ENCODE data around the gene NOTUM.

- TF ChIP-seq CTCF (IDR thresholded peaks at IDR 0.05 in 4 of 5, conservative IDR thresholded peaks at IDR 0.05 in 1 of 5) (no peak), POLR2A (IDR thresholded peaks at IDR 0.05) (no peak)
Observed at GRCh38 chr17:81990836-81991683, 30.1 kb upstream of the NOTUM start.

Measured in gastrocnemius medialis (tissue), 4 donors.